Stomach smooth muscle (tissue), 2 donors: Measurements from ENCODE around the gene ST8SIA6.
"Not testable (repeated sequence)": the region's sequence is repeated elsewhere in the genome, so short reads cannot be mapped to it uniquely, and the experiment has no call there.

Source experiments
- H3K27ac ChIP-seq: one replicate; pipeline ENCODE4 v1.7.0; 2013; ENCODE audit warnings: mild to moderate bottlenecking, low read length, inconsistent platforms
- H3K27me3 ChIP-seq, 2 donors: one replicate each; pipeline ENCODE4 v1.7.0; 2013; ENCODE audit warnings: low read length in 2 of 2; ENCODE audit not compliant: insufficient read depth in 2 of 2, control insufficient read depth in 1 of 2
- H3K36me3 ChIP-seq, 2 donors: one replicate each; pipeline ENCODE4 v1.7.0; 2013; ENCODE audit warnings: low read length in 2 of 2; ENCODE audit not compliant: control insufficient read depth in 2 of 2, insufficient read depth in 2 of 2
- H3K4me1 ChIP-seq: one replicate; pipeline ENCODE4 v1.7.0; 2013; ENCODE audit warnings: low read length; ENCODE audit not compliant: control insufficient read depth, insufficient read depth
- H3K4me3 ChIP-seq, 2 donors: one replicate each; pipeline ENCODE4 v1.7.0; 2013; ENCODE audit warnings: low read length in 2 of 2
- H3K9ac ChIP-seq, 2 donors: one replicate each; pipeline ENCODE4 v1.7.0; 2013; ENCODE audit warnings: low read length in 2 of 2, mild to moderate bottlenecking in 1 of 2
- H3K9me3 ChIP-seq, 2 donors: one replicate each; pipeline ENCODE4 v1.7.0; 2013; ENCODE audit warnings: low read length in 2 of 2; ENCODE audit not compliant: control insufficient read depth in 2 of 2
- donor health status: healthy.
- donor health status: Pancreatic carcinoma.

Gene ST8SIA6, protein sequence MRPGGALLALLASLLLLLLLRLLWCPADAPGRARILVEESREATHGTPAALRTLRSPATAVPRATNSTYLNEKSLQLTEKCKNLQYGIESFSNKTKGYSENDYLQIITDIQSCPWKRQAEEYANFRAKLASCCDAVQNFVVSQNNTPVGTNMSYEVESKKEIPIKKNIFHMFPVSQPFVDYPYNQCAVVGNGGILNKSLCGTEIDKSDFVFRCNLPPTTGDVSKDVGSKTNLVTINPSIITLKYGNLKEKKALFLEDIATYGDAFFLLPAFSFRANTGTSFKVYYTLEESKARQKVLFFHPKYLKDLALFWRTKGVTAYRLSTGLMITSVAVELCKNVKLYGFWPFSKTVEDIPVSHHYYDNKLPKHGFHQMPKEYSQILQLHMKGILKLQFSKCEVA

DNA sequence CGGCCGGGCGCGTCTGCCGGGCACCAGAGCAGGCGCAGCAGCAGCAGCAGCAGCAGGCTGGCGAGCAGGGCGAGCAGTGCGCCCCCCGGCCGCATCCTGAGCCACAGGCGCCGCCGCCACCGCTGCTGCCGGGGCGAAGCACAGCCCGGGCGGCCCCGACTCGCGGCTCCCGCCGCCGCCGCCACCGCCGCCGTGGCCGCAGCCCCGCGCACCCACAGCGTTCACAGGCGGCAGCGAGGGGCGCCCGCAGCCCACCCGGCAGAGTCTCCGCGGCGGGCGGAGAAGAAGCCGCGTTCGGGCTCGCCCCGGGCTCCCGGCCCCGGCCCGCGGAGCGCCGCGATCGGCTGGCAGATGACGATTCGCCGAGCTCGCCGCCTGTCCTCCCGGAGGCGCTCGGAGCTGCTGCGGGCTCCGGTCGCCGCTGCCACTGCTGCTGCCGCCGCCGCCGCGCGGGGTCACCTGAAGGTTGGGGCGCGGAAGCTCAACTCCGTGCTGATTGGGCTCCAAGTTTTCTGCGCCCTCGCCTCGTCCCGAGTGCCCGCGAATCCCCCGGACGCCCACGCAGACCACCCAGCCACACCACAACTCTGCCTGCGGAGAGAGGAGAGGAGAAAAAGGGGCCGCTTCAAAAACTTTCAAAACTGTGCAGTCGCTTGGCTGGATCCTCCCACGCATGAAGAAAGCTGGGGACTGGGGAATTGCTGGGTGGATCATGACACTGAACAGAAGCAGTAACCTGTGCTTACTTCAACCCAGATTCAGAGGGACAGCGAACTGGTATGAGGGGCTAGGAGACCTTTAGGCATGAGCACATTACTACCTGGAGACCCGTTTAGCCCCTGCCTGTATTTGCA is at the start of gene ST8SIA6:
ST8SIA6 (minus strand) TSS at position 435 of the 854 bp plus-strand sequence; CDS start at position 95, 340 bp downstream.
- H3K27me3 ChIP-seq = peaks cover 20 to 40% of the 10 kb centered on the region in 2 donors
- peaks cover 8% of the 10 kb centered on the region in 2 donors for H3K9me3 ChIP-seq
- H3K4me3 ChIP-seq = peak within 1 kb of the TSS; percentile 52 to 64
- H3K27ac ChIP-seq = no peak within 1 kb of the TSS
- no peaks in the 10 kb centered on the region for H3K36me3 ChIP-seq
- H3K4me1 ChIP-seq = peaks cover 6% of the 10 kb centered on the region
- H3K9ac ChIP-seq = no peak within 1 kb of the TSS

DNA sequence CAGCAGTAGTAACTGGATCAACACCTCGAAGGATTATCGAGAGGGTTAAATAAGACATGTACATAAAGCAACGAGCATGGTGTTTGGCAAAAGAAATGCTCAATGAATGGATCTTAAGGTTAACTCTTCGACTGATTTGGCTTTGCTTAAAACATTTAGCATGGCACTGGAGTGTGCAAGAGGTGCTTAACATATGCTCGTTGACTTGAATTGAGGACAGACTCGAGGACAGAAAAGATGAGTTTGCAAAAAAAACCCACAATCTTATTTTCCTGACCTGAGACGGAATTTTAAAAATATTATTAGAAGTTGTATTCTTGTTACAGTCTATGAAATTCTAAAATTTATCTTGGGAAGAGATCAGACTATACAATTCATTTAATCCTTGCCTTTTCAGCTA is 49.4 kb upstream of the ST8SIA6 start:
- no peak overlapping the region for H3K4me3 ChIP-seq

DNA sequence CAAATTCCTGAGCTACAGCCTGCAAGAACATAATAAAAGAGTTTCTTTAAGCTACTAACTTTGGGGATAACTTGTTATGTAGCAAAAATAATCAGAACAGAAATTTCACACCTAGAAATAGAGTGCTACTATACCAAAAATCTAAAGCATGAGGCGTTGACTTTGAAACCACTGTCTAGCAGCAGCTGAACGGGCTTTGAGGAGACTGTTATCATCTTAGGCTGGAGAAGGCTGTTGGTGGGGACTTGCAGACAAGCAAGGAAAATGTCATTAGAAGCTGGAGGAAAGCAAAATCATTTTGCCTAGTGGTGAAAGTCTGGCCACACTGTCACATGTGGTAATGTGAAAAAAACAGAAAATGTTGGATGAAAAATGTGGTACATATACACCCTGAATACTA is 48.4 kb upstream of the ST8SIA6 start:
- Histone ChIP-seq H3K9ac (no peak overlapping the region), H3K27ac (no peak overlapping the region), H3K4me1 (no peaks in the 10 kb centered on the region), H3K27me3 (no peaks in the 10 kb centered on the region), H3K4me3 (no peak overlapping the region), H3K9me3 (no peaks in the 10 kb centered on the region), H3K36me3 (no peaks in the 10 kb centered on the region)

More for the DNA sequence above, 49.4 kb upstream of the ST8SIA6 start:
- Histone ChIP-seq H3K9me3 (peaks cover 0 to 4% of the 10 kb centered on the region in 2 donors), H3K9ac (no peak overlapping the region), H3K4me1 (no peaks in the 10 kb centered on the region), H3K36me3 (no peaks in the 10 kb centered on the region), H3K27ac (no peak overlapping the region), H3K27me3 (no peaks in the 10 kb centered on the region)

DNA sequence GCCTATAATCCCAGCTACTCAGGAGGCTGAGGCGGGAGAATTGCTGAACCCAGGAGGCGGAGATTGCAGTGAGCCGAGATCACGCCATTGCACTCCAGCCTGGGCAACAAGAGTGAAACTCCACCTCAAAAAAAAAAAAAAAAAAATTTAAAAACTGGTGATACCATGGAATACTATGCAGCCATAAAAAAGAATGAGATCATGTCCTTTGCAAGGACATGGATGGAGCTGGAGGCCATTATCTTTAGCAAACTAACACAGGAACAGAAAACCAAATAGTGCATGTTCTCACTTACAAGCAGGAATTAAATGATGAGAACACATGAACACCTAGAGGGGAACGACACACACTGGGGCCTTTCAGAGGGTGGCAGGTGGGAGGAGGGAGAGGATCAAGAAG is 44.6 kb upstream of the ST8SIA6 start:
- not testable (repeated sequence) for H3K27ac ChIP-seq, H3K36me3 ChIP-seq, H3K27me3 ChIP-seq, H3K9me3 ChIP-seq, H3K9ac ChIP-seq, H3K4me1 ChIP-seq, H3K4me3 ChIP-seq

DNA sequence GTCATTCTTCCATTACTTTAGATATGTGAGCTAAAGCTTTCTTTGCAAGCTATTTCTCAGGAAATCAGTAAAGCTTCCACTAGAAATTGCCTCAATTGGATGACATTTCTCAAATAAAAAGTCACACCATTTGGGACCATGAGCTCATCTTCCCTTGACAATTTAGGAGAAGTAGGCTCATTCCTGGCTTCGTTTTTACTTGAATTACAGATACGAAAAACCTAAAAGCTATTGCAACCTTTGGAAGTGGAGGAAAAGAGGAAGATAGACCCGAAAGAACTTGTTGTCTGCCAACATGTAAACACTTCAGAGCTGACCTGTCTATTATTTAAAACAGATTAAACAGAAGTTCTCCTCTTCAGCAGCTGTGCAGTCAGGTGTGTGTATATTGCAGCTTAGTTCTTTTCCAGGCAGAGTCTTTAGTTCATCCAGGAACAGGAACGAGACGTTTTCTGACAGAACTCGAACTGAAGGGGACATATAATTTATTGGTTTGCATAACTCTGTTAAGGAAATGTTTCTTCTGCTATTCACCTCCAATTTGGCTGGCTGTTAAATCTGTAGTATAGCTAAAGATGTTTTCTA is 43.1 kb upstream of the ST8SIA6 start:
- Histone ChIP-seq H3K9me3 (no peaks in the 10 kb centered on the region), H3K36me3 (no peaks in the 10 kb centered on the region), H3K9ac (no peak overlapping the region), H3K4me3 (no peak overlapping the region), H3K27me3 (no peaks in the 10 kb centered on the region), H3K27ac (no peak overlapping the region), H3K4me1 (no peaks in the 10 kb centered on the region)

DNA sequence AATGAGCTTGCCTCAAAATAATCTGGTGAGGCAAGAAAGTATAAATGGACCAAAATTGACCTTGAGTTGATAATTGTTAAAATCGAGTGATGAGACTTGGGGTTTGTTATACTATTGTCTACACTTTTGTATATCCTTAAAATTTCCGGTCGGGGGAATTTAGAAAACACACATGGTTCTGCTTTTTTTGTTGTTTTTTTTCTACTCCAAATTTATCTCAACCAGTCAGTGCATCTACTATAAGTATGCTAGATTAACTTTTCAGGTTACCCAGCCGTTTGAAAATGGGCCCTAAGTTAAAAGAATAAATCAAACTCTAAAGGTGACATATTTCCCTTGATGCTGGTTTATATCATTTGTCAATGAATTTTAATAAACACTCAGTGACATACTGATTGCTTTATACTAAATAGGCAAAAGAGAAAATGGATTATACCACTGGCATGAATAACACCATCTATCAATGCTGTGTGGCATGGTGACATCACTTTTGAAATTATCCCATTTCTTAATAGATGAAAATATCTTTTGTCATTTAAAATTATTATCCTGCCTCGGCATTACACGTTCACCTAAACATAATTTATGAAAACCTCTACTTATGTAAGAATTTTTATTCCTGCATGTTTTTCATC is 40.3 kb upstream of the ST8SIA6 start:
- no peaks in the 10 kb centered on the region for H3K4me1 ChIP-seq
- no peak overlapping the region for H3K27ac ChIP-seq
- no peak overlapping the region for H3K4me3 ChIP-seq
- no peaks in the 10 kb centered on the region for H3K36me3 ChIP-seq
- H3K9ac ChIP-seq = no peak overlapping the region
- no peaks in the 10 kb centered on the region for H3K9me3 ChIP-seq
- H3K27me3 ChIP-seq = no peaks in the 10 kb centered on the region

DNA sequence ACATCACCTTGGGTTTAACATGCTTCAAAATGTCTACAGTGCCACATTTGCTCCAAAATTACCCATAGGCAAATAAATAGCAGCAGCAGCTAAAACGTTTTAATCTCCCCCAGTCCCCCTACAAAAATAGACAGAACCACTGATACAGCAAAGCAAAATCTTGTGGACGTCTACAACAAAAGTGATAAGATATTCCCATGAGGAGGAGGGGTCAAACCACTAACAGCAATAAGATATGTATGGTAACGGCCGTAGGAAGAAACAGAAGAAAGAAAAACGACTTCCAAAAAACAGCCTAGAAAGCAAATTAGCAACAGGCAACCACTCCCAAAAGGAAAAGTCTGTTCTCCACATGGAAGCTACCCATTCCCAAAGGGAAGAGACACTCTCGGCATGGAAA is 34.5 kb upstream of the ST8SIA6 start:
- no peaks in the 10 kb centered on the region for H3K4me1 ChIP-seq
- no peak overlapping the region for H3K4me3 ChIP-seq

DNA sequence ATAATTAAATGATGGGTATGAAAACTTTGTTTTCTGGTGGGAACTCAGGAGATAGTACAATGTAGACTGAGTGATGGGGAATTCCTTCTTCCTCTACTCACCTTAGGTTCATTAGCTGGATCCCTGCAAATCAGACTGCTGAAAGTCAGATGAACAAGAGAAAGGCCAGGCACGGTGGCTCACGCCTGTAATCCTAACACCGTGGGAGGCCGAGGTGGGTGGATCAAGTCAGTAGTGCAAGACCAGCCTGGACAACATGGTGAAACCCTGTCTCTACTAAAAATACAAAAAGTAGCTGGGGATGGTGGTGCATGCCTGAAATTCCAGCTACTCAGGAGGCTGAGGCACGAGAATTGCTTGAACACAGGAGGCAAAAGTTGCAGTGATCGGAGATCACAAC is 28.7 kb upstream of the ST8SIA6 start:
- Histone ChIP-seq H3K27me3 (no peaks in the 10 kb centered on the region), H3K27ac (no peak overlapping the region), H3K9ac (no peak overlapping the region), H3K9me3 (peaks cover 3 to 4% of the 10 kb centered on the region in 2 donors), H3K4me1 (no peaks in the 10 kb centered on the region), H3K36me3 (no peaks in the 10 kb centered on the region), H3K4me3 (no peak overlapping the region)

More for the DNA sequence above, 34.5 kb upstream of the ST8SIA6 start:
- Histone ChIP-seq H3K27ac (no peak overlapping the region), H3K27me3 (no peaks in the 10 kb centered on the region), H3K9me3 (no peaks in the 10 kb centered on the region), H3K36me3 (no peaks in the 10 kb centered on the region), H3K9ac (no peak overlapping the region)

DNA sequence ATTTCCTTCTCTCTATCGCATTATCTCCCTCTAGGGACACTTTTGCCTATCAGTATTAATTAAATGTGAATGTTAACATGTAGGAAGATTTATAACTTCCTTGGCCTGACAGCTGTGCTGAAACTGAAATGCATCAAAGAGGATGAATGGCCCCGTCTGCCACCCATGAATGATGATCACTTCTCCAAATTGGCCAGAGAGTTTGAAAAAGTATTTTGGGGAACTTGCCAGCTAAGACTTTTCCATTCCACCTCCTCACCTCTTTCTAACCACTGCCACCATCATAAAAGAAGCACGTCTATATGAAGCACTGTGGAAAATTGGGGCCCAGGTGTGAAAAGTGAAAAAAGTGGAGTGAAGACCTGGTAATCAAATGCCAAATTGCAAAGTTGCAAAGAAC is 25.4 kb upstream of the ST8SIA6 start:
- Histone ChIP-seq H3K4me1 (no peaks in the 10 kb centered on the region), H3K27ac (no peak overlapping the region), H3K9ac (no peak overlapping the region), H3K4me3 (no peak overlapping the region), H3K27me3 (no peaks in the 10 kb centered on the region), H3K36me3 (no peaks in the 10 kb centered on the region), H3K9me3 (peaks cover 3 to 4% of the 10 kb centered on the region in 2 donors)

DNA sequence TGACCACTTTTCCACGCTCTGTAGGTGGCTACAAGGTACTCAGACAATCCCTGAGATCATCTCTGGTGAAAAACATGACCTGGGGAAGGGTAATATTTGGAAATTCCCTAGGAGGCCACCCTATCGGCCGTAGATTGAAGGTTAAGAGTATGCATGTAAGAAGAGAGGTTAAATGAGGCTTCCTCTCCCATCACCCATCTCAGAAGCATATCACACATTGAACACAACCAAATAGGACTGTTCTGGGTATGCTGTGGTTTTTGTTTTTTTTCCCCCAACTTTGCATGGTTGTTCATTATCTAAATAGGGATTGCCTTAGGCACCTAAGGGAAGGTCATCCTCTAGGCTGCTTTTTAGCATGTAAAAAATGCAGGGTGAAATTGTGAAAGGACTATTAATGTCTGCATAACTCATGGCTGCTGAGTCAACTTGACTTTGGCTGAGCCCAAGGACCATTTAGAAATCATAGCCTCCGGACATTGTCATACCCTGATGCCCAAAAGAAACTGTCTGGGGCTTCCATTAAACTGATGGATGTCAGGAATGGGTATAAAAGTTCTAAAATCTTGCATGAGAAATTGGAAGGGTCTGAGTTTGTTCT is 24.7 kb upstream of the ST8SIA6 start:
- H3K9me3 ChIP-seq = peaks cover 3 to 4% of the 10 kb centered on the region in 2 donors

More for the DNA sequence above, 24.7 kb upstream of the ST8SIA6 start:
- no peak overlapping the region for H3K27ac ChIP-seq
- H3K9ac ChIP-seq = no peak overlapping the region
- no peak overlapping the region for H3K4me3 ChIP-seq
- no peaks in the 10 kb centered on the region for H3K27me3 ChIP-seq
- no peaks in the 10 kb centered on the region for H3K4me1 ChIP-seq
- no peaks in the 10 kb centered on the region for H3K36me3 ChIP-seq
